HG02623 (cell line): ENCODE results near the gene PARS2.

Experiments used
- ATAC-seq: cut with Tn5 transposase; IDR thresholded peaks from one replicate; pipeline ENCODE4 v1.9.1; 2021; ENCODE audit warnings: moderate library complexity; ENCODE audit not compliant: unreplicated experiment

The PARS2 gene

GRCh38 chr1:54764133-54764921, at the start of gene PARS2:
TSS of gene PARS2 (minus strand) at chr1:54764523. CDS start at chr1:54759161, 5,362 bp downstream.
- ATAC-seq: peak; percentile 94

- no peak for ATAC-seq
These were observed 49.8 kb upstream of the PARS2 start for GRCh38 chr1:54814126-54814498.

- ATAC-seq: no peak
These were observed 49.3 kb upstream of the PARS2 start for GRCh38 chr1:54813485-54814125.

- ATAC-seq: no peak
These were observed 48.6 kb upstream of the PARS2 start for GRCh38 chr1:54812801-54813484.

GRCh38 chr1:54811739-54812655, 47.7 kb upstream of the PARS2 start:
- ATAC-seq: no peak

GRCh38 chr1:54811066-54811465, 46.7 kb upstream of the PARS2 start:
- ATAC-seq: no peak

GRCh38 chr1:54810153-54810942, 46.0 kb upstream of the PARS2 start:
- ATAC-seq: peak; percentile 59

GRCh38 chr1:54809496-54810074, 45.3 kb upstream of the PARS2 start:
- ATAC-seq: no peak

- no peak for ATAC-seq
These were observed 44.3 kb upstream of the PARS2 start for GRCh38 chr1:54808443-54809207.

- no peak for ATAC-seq
These were observed 43.4 kb upstream of the PARS2 start for GRCh38 chr1:54807756-54808155.

GRCh38 chr1:54806931-54807611, 42.7 kb upstream of the PARS2 start:
- no peak for ATAC-seq

- no peak for ATAC-seq
These were observed 41.7 kb upstream of the PARS2 start for GRCh38 chr1:54805981-54806381.

- ATAC-seq: no peak
These were observed 41.1 kb upstream of the PARS2 start for GRCh38 chr1:54805466-54805865.

GRCh38 chr1:54804471-54805132, 40.3 kb upstream of the PARS2 start:
- ATAC-seq: no peak

GRCh38 chr1:54803761-54804470, 39.6 kb upstream of the PARS2 start:
- ATAC-seq: no peak

GRCh38 chr1:54800899-54801759, 36.8 kb upstream of the PARS2 start, which contains the start of gene TTC22:
TSS of gene TTC22 (minus strand) at chr1:54801323. CDS start at chr1:54801163, 160 bp downstream.
- ATAC-seq: peak; percentile 81
